ENCODE results near the gene ZNF681.
"Not testable (repeated sequence)": the region's sequence is repeated elsewhere in the genome, so short reads cannot be mapped to it uniquely, and the experiment has no call there.

ZNF681 gene

DNA sequence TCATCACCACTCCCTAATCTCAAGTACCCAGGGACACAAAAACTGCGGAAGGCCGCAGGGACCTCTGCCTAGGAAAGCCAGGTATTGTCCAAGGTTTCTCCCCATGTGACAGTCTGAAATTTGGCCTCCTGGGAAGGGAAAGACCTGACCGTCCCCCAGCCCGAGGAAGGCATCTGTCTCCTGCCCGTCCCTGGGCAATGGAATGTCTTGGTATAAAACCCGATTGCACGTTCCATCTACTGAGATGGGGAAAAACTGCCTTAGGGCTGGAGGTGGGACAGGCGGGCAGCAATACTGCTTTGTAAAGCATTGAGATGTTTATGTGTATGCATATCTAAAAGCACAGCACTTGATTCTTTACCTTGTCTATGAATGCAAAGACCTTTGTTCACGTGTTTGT lies 65.8 kb downstream of the ZNF681 start:
- not testable (repeated sequence) for DNase-seq (ENCODE audit: low read depth in 2 of 2)
